Activated CD8-positive, alpha-beta memory T cell treated with anti-CD3 and anti-CD28 coated beads for 48 hours (primary cell): ENCODE results near the gene BBS7.

Source experiments
- DNase-seq, 3 experiments: peaks; one replicate each; pipeline ENCODE4 v3.0.0-alpha.2; 2020; ENCODE audit warnings: low read depth in 2 of 3, low spot score in 2 of 3

The BBS7 gene

DNA sequence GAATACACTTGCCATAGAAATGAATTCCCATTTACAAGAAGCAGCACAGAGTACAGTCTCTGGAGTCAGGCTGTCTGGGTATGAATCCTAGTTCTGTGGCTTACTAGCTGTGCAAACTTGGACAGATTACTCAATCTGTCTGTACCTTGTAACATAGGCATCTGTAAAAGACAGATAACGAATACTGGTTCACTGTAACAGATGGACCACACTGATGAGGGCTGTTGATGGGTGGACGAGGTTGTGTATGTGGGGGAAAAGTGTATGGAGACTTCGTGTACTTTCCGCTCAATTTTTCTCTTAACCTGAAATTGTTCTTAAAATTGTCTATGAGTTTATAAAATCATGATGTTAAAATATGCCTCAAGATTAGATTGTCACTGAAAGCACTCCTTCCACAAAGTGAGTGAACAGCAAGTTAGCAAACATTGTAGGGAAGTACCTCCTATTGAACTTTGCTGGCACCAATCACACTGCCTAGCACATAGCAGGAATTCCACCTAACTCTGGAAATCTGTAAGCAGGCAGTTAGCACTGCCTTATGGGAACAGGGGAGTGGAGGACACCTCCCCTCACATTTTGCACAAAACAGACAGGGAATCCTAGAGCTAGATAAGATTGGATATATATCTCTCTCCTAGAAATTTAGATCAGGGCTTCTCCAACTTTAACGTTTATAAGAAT, 75.6 kb downstream of the BBS7 start:
- no peak for DNase-seq

DNA sequence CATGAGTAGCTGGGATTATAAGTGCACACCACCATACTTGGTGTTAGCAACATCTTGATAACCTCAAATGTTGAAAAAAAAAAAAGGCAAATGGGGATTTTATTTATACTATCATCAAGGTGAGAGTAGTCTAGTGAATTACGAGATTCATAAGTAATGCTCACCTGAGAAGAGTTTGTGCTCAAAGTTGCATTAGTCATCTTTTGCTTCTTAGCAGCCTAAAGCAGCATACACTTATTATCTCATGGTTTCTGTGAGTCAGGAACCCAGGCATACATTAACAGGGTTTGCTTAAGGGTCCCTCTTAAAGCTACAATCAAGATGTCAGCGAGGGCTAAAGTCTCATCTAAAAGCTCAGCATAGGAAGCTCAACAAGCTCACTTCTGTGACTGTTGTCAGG, 77.3 kb downstream of the BBS7 start:
- DNase-seq, result no peak

GRCh38 chr4:121791481-121791880, 78.8 kb downstream of the BBS7 start:
- DNase-seq, result no peak

DNA sequence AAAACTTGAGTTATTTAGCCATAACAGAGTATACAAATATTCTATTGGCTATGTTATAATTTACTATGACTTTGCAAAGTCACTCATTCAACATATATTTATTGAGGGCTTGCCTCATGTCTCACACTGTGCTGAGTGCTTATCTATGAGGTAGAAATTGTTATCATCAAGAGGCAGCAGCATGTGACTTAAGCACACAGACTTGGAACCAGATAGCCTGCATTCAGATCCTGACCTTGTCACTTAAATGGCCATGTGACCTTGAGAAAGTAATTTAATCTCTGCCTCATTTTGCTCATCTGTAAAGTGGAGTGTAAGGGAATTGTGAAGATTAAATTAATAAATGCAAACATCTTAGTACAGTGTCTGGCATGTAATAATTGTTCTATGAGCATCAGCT, 79.3 kb downstream of the BBS7 start:
- DNase-seq, result no peak

- DNase-seq, result no peak
These were observed 80.1 kb downstream of the BBS7 start for GRCh38 chr4:121789960-121790829.

DNA sequence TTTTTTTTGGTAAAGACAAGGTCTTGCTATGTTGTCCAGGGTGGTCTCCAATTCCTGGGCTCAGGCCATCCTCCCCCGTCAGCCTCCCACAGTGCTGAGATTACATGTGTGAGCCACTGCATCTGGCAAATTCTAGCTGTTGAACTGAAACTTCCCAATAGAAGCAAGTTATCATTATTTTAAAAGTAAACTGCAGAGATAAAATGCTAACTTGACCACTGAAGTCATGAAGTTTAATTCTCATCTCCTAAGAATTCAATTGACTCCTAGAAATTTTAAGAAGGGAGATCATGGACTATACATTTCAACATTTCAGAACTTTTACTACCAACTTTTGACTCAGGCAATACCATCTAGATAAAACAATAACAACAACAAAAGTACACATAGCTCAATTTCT, 80.8 kb downstream of the BBS7 start:
- DNase-seq, result no peak

DNA sequence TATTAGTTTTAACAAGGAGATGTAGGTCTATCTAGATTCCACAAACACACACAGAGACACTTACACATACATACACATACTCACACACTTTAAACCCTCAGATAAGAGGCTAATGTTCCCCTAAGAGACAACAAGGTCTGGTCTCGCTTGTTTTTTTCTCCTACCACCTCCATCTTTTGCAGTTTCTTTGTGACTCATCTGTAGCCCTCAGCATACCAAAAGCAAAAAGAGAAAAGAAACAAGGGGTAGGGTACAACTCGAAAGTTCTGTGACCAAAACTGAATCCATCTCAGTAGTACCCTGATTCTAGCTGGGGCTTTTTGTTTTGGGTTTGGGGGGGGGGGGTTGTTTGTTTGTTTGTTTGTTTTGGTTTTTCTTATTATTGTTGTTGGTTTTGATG, 81.4 kb downstream of the BBS7 start:
- DNase-seq, result no peak

GRCh38 chr4:121786221-121786620, 84.1 kb downstream of the BBS7 start:
- DNase-seq, result no peak

- no peak for DNase-seq
These were observed 84.8 kb downstream of the BBS7 start for GRCh38 chr4:121785479-121785878.

DNA sequence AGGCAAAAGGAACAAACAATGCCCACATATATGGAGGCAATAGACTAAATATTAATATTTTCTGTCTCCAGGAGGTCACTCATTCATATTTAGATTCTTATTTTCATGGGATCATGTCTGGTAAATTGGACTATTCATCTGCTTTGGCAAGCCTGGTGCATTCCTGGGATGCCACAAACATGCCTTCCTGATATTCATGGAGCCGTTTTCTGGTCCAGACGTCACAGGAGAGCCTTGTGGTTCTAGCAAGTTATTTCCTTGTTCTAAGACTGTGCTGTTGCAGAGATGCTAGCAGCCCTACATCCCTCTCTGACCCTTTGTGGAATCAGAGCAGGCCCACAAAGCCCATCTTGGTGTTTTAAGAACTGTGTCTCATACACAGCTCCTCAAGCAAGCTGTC, 85.3 kb downstream of the BBS7 start:
- DNase-seq, result no peak

GRCh38 chr4:121784401-121784800, 85.9 kb downstream of the BBS7 start:
- DNase-seq, result no peak

DNA sequence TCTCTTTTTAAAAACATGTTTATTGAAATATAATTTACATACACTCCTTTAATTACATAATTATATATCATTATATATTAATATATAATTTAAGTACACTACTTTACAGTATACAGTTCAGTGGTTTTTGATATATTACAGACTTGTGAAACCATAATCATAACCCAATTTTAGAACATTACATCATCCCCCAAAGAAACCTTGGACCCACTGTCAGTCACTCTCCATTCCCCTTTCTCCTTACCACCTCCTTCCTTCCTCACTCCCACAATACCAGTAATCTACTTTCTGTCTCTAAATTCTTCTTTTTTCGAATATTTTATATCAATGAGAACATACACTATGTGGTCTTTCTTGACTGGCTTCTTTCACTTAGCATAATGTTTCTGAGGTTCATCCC, 87.1 kb downstream of the BBS7 start:
- DNase-seq, result no peak

DNA sequence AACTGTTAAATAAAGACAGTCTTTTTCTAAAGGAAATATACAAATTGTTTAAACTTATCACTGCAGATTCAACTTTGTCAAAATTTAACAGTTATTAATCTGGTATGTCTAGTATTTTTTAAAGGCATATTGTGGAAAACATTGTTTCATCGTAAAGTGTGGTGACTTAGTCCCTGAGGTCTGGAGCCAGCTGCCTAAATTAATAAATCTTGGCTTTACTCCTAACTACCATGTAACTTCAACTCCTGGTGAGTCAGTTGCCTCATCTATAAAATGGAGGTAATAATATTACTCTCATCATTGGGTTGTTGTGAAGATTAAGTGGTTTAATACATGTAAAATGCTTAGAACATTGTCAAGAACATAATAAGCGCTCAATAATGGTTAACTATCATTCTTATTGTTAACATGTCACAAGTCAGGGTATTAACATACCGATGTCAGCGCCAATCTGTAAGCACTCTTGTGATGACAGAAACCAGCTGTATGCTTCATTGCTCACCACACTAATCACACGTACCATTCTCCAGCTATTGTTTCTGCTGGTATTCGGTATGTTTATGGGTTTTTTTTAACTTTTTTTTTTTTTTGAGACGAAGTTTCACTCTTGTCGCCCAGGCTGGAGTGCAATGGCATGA, 91.2 kb downstream of the BBS7 start:
- DNase-seq, result no peak

DNA sequence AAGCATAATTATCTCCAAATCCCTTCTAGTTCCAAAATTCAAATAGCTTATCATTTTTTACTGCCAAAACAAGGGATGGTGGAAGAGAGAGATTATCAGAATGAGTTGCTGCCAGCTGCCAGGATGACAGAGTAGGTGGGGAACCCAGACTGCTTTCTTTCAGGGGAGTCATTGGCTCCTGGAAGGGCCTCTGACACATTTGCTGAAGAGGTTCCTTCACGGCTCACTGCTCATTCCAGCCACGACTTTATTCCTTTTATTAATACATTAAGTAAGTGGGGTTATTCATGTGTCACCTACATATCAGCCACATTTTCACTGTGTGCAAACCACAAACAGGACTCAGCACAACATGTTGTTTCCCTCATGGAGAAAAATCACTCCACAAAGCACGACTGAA, 92.6 kb downstream of the BBS7 start:
- no peak for DNase-seq

DNA sequence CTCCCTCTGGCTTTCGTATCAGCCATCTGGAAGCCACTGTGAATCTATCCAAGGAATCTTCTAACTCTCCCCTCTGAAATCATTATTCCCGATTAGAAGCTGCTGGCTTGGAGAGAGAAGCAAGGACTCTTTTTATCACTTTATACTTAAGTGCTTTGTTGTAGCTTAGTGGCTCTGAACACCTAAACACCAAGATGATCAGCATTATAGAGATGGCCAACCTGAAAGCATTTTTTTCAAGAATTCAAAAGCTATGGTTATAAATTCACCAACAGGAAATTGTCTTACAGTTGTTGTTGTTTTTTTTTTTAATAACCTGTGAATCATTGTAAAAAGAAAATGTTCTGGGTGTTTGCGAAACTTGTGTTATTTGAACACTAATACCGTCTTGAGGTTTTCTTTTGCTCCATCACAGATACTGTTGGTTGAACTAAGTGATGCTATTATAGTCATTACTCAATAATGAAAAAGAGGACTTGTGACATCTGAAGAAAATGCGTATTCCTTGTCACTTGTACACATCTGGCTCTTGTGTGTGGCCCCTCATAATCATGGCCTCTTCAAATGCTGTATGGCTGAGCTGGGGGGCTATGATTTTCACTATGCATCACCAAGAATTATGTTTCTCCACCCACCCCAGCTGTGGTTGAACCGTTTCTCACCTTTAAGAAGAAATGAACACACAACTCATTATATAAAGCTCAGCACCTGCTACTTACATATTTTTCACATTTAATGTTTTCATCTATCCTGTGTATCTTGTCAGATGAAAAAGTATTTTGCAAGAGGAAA, 93.5 kb downstream of the BBS7 start:
- DNase-seq, result no peak
